ENCODE measurements around the gene ROBO1.

- no peak for TF ChIP-seq CTCF (IDR thresholded peaks at IDR 0.05; ENCODE audit: insufficient read depth, low read length, poor library complexity, severe bottlenecking)
- TF ChIP-seq EZH2phosphoT487 (conservative IDR thresholded peaks at IDR 0.05; ENCODE audit: low read length) = no peak
These were observed 711.3 kb downstream of the ROBO1 start for GRCh38 chr3:79056498-79056897.
